Measurements from ENCODE around the gene TBCD.

TBCD gene

DNA sequence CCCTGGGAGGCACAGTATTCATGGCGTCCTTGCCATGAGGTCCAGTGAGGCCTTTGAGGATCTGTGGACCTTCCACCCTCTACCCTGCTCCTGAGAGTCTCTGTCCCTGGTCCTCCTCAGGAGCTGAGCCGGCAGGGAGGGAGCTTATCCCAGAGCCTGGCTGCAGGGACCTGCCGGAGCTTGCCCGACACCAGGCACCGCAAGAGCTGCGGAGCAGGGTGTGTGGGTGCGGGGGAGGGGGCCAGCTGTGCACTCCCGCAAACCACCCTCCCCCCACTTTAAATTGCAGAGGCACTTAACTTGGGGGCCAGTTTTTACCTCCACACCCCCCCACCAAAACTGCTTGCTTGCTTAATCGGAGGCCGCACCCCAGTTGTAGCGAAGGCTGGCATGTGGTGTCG, 88.6 kb downstream of the TBCD start:
- no peak overlapping the region for H3K4me3 Mint-ChIP-seq
- no peak for ATAC-seq (ENCODE audit: low read depth)

DNA sequence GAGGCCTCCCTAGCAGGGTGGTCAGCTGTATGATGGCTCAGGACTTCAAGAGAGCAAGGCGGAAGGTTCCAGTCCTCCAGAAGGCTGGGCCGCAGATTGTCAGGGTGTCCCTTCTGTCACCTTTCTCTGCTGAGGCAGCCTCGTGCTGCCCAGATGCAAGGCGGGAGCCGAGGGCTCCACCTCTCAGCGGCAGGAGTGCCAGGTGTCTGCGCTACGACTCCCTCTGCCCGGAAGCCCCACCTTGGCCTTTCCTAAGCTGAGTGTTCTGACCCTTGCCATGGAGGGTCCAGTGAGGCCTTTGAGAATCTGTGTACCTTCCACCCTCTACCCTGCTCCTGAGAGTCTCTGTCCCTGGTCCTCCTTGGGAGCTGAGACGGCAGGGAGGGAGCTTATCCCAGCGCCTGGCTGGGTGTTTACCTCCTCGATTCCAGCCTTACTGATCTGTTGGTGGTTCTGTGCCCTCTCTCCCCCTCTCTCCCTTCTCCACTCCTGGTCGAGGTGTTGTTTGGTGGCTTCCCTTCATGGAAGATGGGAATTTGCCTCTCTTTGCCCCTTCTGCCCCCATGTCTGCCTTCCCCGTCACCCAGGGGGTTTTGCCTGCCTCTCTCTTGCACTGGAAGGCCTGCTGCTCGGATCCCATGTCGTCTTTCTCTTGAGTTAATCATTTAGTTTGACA, 90.2 kb downstream of the TBCD start:
- H3K4me3 Mint-ChIP-seq: no peak overlapping the region
- H3K9me3 Mint-ChIP-seq: no peaks in the 10 kb centered on the region
- H3K27ac Mint-ChIP-seq: no peak overlapping the region
- no peaks in the 10 kb centered on the region for H3K27me3 Mint-ChIP-seq
- peaks cover 6% of the 10 kb centered on the region for H3K4me1 Mint-ChIP-seq
- no peak for ATAC-seq (ENCODE audit: low read depth)
- peaks cover 7% of the 10 kb centered on the region for H3K36me3 Mint-ChIP-seq
- DNase-seq (ENCODE audit: low spot score in 2 of 2): no peak

More for the DNA sequence above, 88.6 kb downstream of the TBCD start:
- Mint-ChIP-seq H3K4me1 (peaks cover 4% of the 10 kb centered on the region), H3K9me3 (no peaks in the 10 kb centered on the region), H3K27me3 (no peaks in the 10 kb centered on the region), H3K27ac (no peak overlapping the region), H3K36me3 (peaks cover 4% of the 10 kb centered on the region)
- no peak for DNase-seq (ENCODE audit: low spot score in 2 of 2)

DNA sequence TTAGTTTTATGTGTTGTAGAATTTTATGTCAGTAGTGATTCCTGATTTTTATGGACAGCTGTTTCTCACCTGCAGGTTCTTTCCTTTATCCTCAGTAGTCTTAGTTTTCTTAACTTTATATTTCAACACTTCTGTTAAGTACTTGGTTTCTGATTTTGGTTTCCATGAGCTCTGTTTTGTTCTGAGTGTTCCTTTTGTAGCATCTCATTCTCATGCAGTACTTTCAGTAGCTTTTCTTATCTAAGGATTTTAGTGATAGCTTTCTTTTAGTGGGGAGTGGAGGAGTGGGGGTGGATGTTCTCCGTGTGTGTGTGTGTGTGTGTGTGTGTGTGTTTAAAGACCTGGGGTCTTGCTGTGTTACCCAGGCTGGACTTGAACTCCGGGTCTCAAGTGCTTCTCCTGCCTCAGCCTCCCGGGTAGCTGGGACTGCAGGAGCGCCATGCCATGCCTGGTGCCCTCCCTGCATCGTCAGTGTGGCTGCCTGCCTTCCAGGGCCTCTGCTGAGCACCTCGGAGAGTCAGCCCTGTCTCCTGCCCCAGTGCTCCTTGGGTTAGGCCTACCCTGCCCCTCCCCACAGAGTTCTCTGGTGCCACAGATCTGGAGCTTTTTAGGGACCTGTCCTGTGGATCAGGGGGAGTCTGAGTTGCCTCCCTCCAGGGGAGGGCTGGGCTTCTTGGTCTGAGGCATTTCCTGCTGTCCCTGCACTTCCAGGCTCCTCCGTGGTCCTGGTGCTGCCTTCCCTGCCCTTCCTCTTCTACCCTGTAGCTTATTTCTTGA, 92.2 kb downstream of the TBCD start:
- Mint-ChIP-seq H3K4me3 (no peak overlapping the region), H3K4me1 (peaks cover 8% of the 10 kb centered on the region), H3K9me3 (no peaks in the 10 kb centered on the region), H3K36me3 (peaks cover 9% of the 10 kb centered on the region), H3K27ac (peak overlapping the region; percentile 46), H3K27me3 (peaks cover under 1% of the 10 kb centered on the region)
- no peak for ATAC-seq (ENCODE audit: low read depth)
- DNase-seq (ENCODE audit: low spot score in 2 of 2): no peak

DNA sequence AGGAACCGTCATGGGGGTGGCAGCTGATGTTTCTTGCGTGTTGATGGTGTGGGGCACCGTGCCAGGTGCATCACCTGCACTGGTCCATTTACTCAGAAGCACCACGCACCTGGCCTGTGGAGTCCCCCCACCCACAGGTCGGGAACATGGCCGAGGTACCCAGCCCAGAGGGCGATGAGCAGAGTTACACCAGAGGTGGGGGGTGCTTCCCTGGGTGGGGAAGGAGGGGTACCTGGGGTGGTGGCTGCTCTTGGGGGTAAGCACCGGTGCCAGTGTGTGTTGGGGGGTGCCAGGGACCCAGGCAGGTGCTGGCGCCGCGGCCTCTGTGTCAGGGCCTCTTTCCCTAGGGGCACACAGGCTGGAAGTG, 92.9 kb downstream of the TBCD start:
- Mint-ChIP-seq H3K27ac (no peak overlapping the region), H3K36me3 (peaks cover 12% of the 10 kb centered on the region), H3K4me3 (no peak overlapping the region), H3K27me3 (peaks cover 3% of the 10 kb centered on the region), H3K9me3 (no peaks in the 10 kb centered on the region), H3K4me1 (peaks cover 12% of the 10 kb centered on the region)
- no peak for ATAC-seq (ENCODE audit: low read depth)
- no peak for DNase-seq (ENCODE audit: low spot score in 2 of 2)

DNA sequence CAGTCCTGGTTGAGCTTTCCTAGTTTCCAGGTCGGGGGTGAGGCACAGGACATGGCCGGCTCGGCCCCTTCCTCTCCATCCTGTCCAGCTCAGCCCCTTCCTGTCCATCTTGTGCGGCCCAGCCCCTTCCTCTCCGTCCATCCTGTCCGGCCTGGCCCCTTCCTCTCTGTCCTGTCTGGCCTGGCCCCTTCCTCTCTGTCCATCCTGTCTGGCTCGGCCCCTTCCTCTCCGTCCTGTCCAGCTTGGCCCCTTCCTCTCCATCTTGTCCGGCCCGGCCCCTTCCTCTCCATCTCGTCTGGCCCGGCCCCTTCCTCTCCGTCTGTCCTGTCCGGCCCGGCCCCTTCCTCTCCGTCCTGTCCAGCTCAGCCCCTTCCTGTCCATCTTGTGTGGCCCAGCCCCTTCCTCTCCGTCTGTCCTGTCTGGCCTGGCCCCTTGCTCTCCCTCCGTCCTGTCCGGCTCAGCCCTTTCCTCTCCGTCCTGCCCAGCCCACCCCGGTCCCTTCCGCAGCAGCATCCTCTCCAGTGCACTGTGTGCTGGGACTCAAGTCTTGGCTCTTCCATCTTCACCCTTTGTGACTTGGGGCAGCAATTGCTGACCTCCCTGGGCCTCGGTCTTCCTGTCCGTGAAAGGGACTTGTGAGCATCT, 93.4 kb downstream of the TBCD start:
- Mint-ChIP-seq H3K36me3 (peaks cover 12% of the 10 kb centered on the region), H3K27me3 (peaks cover 3% of the 10 kb centered on the region), H3K4me1 (peaks cover 14% of the 10 kb centered on the region), H3K27ac (peak overlapping the region; percentile 37), H3K4me3 (no peak overlapping the region), H3K9me3 (no peaks in the 10 kb centered on the region)
- DNase-seq (ENCODE audit: low spot score in 2 of 2) (no peak), ATAC-seq (ENCODE audit: low read depth) (no peak)

DNA sequence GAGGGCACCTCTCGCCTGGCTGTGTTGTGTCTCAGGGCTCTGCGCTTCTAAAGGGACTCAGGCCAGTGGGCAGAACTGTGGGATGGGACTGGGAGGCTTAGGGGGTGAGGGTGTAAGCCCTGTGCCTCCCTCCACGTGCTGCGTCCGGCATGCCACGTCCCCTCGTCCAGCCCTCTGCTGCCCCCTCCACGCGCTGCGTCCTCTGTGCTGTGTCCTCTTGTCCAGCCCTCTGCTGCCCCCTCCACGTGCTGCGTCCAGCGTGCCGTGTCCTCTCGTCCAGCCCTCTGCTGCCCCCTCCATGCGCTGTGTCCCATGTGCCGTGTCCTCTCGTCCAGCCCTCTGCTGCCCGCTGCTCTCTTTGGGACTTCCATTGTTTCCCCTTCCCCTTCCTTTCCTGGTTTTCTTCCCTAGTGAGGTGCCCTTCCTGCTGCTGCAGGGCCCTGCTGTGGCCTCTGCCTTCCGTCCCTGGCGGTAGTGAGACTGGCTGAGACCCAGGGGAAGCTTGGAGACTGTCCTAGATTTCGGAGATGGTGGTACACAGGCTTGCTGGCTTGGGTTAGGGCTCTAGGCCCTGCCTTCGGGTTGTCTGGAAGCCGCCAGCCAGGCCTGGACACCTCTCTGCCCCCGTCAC, 94.3 kb downstream of the TBCD start:
- ATAC-seq (ENCODE audit: low read depth) (no peak), DNase-seq (ENCODE audit: low spot score in 2 of 2) (no peak)
- H3K27me3 Mint-ChIP-seq: peaks cover 3% of the 10 kb centered on the region
- no peak overlapping the region for H3K4me3 Mint-ChIP-seq
- H3K36me3 Mint-ChIP-seq: peaks cover 14% of the 10 kb centered on the region
- no peaks in the 10 kb centered on the region for H3K9me3 Mint-ChIP-seq
- no peak overlapping the region for H3K27ac Mint-ChIP-seq
- H3K4me1 Mint-ChIP-seq: peaks cover 17% of the 10 kb centered on the region

DNA sequence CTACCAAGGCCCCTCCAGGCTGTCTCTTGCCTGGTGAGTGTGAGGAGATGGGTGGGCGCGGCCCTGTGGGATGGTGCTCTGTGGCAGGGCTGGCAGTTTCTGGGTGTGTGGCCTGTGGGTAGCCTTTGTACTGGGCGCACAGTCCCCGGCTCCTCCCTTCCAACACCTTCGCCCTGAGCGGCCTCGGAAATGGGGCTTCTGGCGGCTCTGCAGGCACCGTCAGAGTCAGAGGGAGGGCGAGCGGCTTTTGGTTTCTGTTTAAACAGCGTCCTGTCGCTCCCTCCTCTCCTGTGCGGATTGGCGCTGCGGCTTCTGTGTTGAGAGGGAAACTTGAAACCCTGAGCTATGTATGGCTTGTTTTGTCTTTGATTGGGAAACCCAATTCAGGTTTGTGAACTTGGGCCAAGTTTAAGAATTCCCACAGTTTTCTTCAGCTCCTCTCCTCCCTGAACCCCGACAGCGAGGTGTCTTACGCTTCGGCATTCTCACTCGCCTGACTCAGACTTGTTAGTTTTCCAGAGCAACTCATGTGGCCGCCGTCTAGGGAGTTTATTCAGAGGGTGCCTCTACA, 96.2 kb downstream of the TBCD start:
- no peak for DNase-seq (ENCODE audit: low spot score in 2 of 2)
- no peak overlapping the region for H3K27ac Mint-ChIP-seq
- peaks cover 11% of the 10 kb centered on the region for H3K36me3 Mint-ChIP-seq
- peaks cover 3% of the 10 kb centered on the region for H3K27me3 Mint-ChIP-seq
- ATAC-seq (ENCODE audit: low read depth): no peak
- H3K4me1 Mint-ChIP-seq: peaks cover 17% of the 10 kb centered on the region
- no peak overlapping the region for H3K4me3 Mint-ChIP-seq
- H3K9me3 Mint-ChIP-seq: no peaks in the 10 kb centered on the region

DNA sequence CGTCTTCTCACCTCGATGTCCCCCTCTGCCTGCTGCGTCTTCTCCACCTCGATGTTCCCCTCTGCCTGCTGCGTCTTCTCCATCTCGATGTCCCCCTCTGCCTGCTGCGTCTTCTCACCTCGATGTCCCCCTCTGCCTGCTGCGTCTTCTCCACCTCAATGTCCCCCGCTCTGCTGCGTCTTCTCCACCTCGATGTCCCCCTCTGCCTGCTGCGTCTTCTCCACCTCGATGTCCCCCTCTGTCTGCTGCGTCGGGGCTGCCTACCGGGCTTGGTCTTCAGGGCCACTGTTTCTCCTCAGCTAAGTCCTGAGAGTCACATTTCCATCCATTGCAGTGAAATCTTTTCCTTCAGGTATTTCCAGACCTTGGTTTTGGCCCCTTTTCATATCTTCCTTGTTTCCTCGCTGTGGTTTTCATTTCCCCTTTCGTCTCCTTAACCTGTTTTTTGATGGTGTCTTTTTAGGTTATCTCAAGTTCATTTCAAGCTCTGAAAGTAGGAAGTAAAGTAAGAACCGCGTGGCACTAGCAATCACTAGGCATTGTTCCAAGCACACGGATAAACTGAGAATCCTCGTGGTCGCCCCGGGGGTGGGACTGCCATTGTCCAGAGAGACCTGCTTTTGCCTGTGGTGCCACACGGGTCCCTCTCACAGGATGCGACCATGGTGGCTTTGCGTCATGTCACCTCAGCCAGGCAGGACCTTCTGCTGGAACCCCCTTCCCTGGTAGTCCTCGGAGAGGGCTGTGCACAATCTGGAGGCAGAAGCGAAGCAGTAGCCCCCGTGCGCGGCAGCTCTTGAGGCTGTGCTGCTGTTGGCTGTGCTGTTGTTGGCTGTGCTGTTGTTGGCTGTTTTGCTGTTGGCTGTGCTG, 97.4 kb downstream of the TBCD start:
- no peak for DNase-seq (ENCODE audit: low spot score in 2 of 2)
- no peak overlapping the region for H3K27ac Mint-ChIP-seq
- H3K4me1 Mint-ChIP-seq: peaks cover 13% of the 10 kb centered on the region
- no peak overlapping the region for H3K4me3 Mint-ChIP-seq
- H3K27me3 Mint-ChIP-seq: peaks cover 3% of the 10 kb centered on the region
- peak; percentile 41 for ATAC-seq (ENCODE audit: low read depth)
- peaks cover 16% of the 10 kb centered on the region for H3K36me3 Mint-ChIP-seq
- H3K9me3 Mint-ChIP-seq: no peaks in the 10 kb centered on the region

DNA sequence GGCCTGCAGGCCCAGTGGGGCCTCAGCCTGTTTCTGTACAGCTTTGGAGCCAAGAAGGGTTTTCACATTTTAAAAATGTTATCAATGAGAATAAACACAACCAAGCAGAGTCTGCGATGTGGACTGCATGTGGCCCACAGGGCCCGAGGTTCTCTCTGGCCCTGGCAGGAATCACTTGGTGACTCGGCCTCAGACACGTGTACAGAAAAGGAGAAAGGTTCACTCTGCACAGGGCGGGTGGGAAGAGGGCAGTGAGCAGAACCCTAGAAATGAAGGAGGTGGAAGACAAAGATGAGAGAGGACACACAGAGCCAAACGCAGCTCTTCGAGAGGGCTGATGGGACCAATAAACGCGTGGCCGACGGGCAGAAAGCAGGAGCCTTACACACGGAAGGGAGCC, 99.5 kb downstream of the TBCD start:
- no peak for ATAC-seq (ENCODE audit: low read depth)

DNA sequence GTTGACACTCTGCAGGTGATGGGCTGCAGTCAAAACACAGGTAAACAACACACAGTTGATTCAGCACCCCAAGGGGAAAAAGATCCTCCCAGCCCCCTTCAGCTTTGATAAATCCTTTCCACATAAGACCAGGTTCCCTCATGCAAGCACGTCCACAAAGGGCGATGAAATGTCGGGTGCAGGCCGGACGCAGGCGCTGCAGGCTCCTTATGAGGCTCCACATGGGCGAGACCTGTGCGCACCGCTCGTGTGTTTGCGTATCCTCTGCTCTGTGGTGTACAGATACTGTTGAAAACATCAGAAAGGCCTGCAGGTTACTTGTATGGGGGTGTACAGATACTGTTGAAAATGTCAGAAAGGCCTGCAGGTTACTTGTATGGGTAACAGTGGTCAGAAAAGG, 102.4 kb downstream of the TBCD start:
- no peak for DNase-seq (ENCODE audit: low spot score in 2 of 2)
- Mint-ChIP-seq H3K27ac (no peak overlapping the region), H3K4me3 (no peak overlapping the region), H3K27me3 (peaks cover 1% of the 10 kb centered on the region), H3K4me1 (peaks cover 8% of the 10 kb centered on the region), H3K9me3 (no peaks in the 10 kb centered on the region), H3K36me3 (peaks cover 15% of the 10 kb centered on the region)
- no peak for ATAC-seq (ENCODE audit: low read depth)

More for the DNA sequence above, 99.5 kb downstream of the TBCD start:
- H3K27ac Mint-ChIP-seq: no peak overlapping the region
- H3K27me3 Mint-ChIP-seq: peaks cover 3% of the 10 kb centered on the region
- peaks cover 10% of the 10 kb centered on the region for H3K4me1 Mint-ChIP-seq
- H3K4me3 Mint-ChIP-seq: no peak overlapping the region
- DNase-seq (ENCODE audit: low spot score in 2 of 2): no peak
- peaks cover 15% of the 10 kb centered on the region for H3K36me3 Mint-ChIP-seq
- H3K9me3 Mint-ChIP-seq: no peaks in the 10 kb centered on the region

DNA sequence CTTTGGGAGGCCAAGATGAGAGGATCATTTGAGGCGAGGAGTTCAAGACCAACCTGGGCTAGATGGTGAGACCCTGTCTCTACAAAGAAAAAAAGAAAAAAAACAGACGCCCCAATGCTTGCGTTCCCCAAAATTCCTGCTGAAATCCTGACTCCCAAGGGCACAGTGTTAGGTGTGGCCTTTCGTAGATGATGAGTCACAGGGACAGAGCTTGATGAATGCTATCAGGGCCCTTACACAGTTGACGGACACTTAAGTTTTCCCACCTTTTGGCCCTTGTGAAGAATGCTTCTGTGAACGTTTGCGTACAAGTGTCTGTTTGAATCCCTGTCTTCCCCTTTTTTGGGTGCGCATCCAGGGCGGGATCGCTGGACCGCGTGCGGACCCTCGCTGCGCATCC, 104.5 kb downstream of the TBCD start:
- Mint-ChIP-seq H3K27me3 (no peaks in the 10 kb centered on the region), H3K4me3 (no peak overlapping the region), H3K4me1 (peaks cover 15% of the 10 kb centered on the region), H3K9me3 (no peaks in the 10 kb centered on the region), H3K36me3 (peaks cover 12% of the 10 kb centered on the region), H3K27ac (no peak overlapping the region)
- ATAC-seq (ENCODE audit: low read depth) (no peak), DNase-seq (ENCODE audit: low spot score in 2 of 2) (no peak)

DNA sequence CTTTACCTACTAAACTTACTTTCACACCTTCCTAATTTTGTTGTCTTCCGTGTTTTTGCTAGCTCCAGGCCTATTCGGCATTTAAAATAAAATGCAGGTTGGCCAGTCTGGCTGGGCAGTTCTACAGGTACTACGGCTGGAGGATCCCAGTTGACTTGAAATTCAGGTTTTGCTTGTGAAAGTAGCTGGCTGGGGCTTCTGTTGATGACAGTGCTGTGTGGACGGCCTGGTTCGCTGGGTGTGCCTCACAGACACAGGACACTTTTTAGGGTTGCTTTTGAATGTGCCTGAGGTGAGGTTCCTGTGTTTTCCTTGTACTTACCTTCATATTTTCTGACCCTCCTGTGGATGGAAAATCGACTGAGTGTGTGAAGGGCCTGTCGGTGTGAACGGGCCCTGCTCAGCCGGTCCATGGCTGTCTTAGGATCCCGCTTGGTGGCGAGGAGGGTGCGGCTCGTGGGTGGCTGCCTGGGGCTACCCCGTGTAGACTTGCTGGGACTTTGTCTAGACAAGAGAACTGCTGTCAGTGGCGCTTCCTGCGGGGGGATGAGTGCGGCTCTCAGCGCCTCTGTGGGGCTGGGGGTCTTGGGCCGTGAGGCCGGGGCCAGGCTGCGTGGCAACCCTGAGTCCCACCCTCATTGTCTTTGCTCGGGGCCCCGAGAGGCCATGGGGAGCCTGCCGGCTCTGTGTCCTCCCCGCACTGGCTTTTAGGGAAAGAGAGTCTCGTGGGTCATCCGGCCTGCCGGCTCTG, 106.7 kb downstream of the TBCD start:
- no peak overlapping the region for H3K27ac Mint-ChIP-seq
- ATAC-seq (ENCODE audit: low read depth): no peak
- no peak for DNase-seq (ENCODE audit: low spot score in 2 of 2)
- H3K4me3 Mint-ChIP-seq: no peak overlapping the region
- H3K4me1 Mint-ChIP-seq: peaks cover 19% of the 10 kb centered on the region
- H3K36me3 Mint-ChIP-seq: peaks cover 14% of the 10 kb centered on the region
- H3K9me3 Mint-ChIP-seq: no peaks in the 10 kb centered on the region
- H3K27me3 Mint-ChIP-seq: no peaks in the 10 kb centered on the region

All from memory B cell (primary cell).